ENCODE measurements around the gene SCOC. TPM values are rescaled to one million over a fixed set of nuclear protein-coding genes. Genes with fewer than 3 reads are reported as not detected.
A peak's percentile ranks its signal among the peaks of the same experiment; 100 is the strongest.

The SCOC gene
- total RNA-seq, 1 donor from 2014 or later, result 79.8 TPM

- TF ChIP-seq CTCF (conservative IDR thresholded peaks at IDR 0.05; ENCODE audit: low read depth, low read length), result no peak
- DNase-seq (ENCODE audit: low read depth), result no peak
- peak overlapping the region; percentile 76 for H3K4me3 ChIP-seq (ENCODE audit: low read depth, low read length)
Measured at GRCh38 chr4:140372751-140373327, 607 bp upstream of the SCOC start.

- TF ChIP-seq CTCF (conservative IDR thresholded peaks at IDR 0.05; ENCODE audit: low read depth, low read length), result no peak
- no peak for DNase-seq (ENCODE audit: low read depth)
- H3K4me3 ChIP-seq (ENCODE audit: low read depth, low read length), result peak overlapping the region; percentile 76
Measured at GRCh38 chr4:140374130-140374477, 658 bp downstream of the SCOC start.

- no peak for DNase-seq (ENCODE audit: low read depth)
- no peak for TF ChIP-seq CTCF (conservative IDR thresholded peaks at IDR 0.05; ENCODE audit: low read depth, low read length)
- H3K4me3 ChIP-seq (ENCODE audit: low read depth, low read length), result no peak overlapping the region
Measured at GRCh38 chr4:140382732-140383131, 9.3 kb downstream of the SCOC start.

- TF ChIP-seq CTCF (conservative IDR thresholded peaks at IDR 0.05; ENCODE audit: low read depth, low read length), result no peak
Measured at GRCh38 chr4:140388015-140388414, 14.6 kb downstream of the SCOC start.

GRCh38 chr4:140395668-140396067 is 22.2 kb downstream of the SCOC start:
- no peak overlapping the region for H3K4me3 ChIP-seq (ENCODE audit: low read depth, low read length)
- TF ChIP-seq CTCF (conservative IDR thresholded peaks at IDR 0.05; ENCODE audit: low read depth, low read length), result no peak
- no peak for DNase-seq (ENCODE audit: low read depth)

More at GRCh38 chr4:140388015-140388414, 14.6 kb downstream of the SCOC start:
- no peak overlapping the region for H3K4me3 ChIP-seq (ENCODE audit: low read depth, low read length)
- no peak for DNase-seq (ENCODE audit: low read depth)

GRCh38 chr4:140400111-140400510 is 26.7 kb downstream of the SCOC start:
- no peak for TF ChIP-seq CTCF (conservative IDR thresholded peaks at IDR 0.05; ENCODE audit: low read depth, low read length)
- DNase-seq (ENCODE audit: low read depth), result no peak
- H3K4me3 ChIP-seq (ENCODE audit: low read depth, low read length), result no peak overlapping the region

GRCh38 chr4:140406292-140406691 is 32.8 kb downstream of the SCOC start:
- DNase-seq (ENCODE audit: low read depth), result no peak
- H3K4me3 ChIP-seq (ENCODE audit: low read depth, low read length), result no peak overlapping the region
- no peak for TF ChIP-seq CTCF (conservative IDR thresholded peaks at IDR 0.05; ENCODE audit: low read depth, low read length)
